Liver (tissue), 3 donors: ENCODE results near the gene DMRTB1.

Source experiments
- EGR1 ChIP-seq, 2 donors: IDR thresholded peaks; 2 replicates each; pipeline ENCODE4 v1.6.1; 2016 to 2018; ENCODE audit warnings: antibody characterized with exemption in 2 of 2, low read depth in 2 of 2
- FOXA1 ChIP-seq: IDR thresholded peaks from 2 replicates; pipeline ENCODE4 v1.6.1; 2016; ENCODE audit warnings: antibody characterized with exemption
- GABPA ChIP-seq, 2 donors: IDR thresholded peaks in 1 of 2; conservative IDR thresholded peaks in 1 of 2; 2 replicates each; pipeline ENCODE4 v1.6.1; 2016; ENCODE audit warnings: antibody characterized with exemption in 2 of 2, mild to moderate bottlenecking in 1 of 2, moderate library complexity in 1 of 2
- RAD21 ChIP-seq, 2 donors: IDR thresholded peaks; 2 replicates each; pipeline ENCODE4 v1.6.1; 2016; ENCODE audit warnings: antibody characterized with exemption in 2 of 2, mild to moderate bottlenecking in 2 of 2
- SP1 ChIP-seq: IDR thresholded peaks from 2 replicates; pipeline ENCODE4 v1.6.1; 2018; ENCODE audit warnings: antibody characterized with exemption, mild to moderate bottlenecking
- TAF1 ChIP-seq: conservative IDR thresholded peaks from 2 replicates; pipeline ENCODE4 v1.6.1; 2016; ENCODE audit warnings: antibody characterized with exemption, mild to moderate bottlenecking
- YY1 ChIP-seq: IDR thresholded peaks from 2 replicates; pipeline ENCODE4 v1.6.1; 2016; ENCODE audit warnings: antibody characterized with exemption, mild to moderate bottlenecking
- TF ChIP-seq, protein P1 (sequence below): fragments of 150-350 bp; IDR thresholded peaks from 2 replicates; pipeline ENCODE4 v1.5.1; 2017; ENCODE audit warnings: improper control_type of control experiment, low read depth, low read length; ENCODE audit not compliant: missing input control
- TF ChIP-seq, protein P2 (sequence below): IDR thresholded peaks from 2 replicates; pipeline ENCODE4 v1.6.1; 2016; ENCODE audit warnings: antibody characterized with exemption, mild to moderate bottlenecking
- TF ChIP-seq, protein P3 (sequence below): IDR thresholded peaks from 2 replicates; pipeline ENCODE4 v1.6.1; 2016; ENCODE audit warnings: antibody characterized with exemption
- TF ChIP-seq, protein P4 (sequence below): IDR thresholded peaks from 2 replicates; pipeline ENCODE4 v1.6.1; 2016; ENCODE audit warnings: antibody characterized with exemption
- donor health status: healthy.
- donor health status: healthy.

DNA sequence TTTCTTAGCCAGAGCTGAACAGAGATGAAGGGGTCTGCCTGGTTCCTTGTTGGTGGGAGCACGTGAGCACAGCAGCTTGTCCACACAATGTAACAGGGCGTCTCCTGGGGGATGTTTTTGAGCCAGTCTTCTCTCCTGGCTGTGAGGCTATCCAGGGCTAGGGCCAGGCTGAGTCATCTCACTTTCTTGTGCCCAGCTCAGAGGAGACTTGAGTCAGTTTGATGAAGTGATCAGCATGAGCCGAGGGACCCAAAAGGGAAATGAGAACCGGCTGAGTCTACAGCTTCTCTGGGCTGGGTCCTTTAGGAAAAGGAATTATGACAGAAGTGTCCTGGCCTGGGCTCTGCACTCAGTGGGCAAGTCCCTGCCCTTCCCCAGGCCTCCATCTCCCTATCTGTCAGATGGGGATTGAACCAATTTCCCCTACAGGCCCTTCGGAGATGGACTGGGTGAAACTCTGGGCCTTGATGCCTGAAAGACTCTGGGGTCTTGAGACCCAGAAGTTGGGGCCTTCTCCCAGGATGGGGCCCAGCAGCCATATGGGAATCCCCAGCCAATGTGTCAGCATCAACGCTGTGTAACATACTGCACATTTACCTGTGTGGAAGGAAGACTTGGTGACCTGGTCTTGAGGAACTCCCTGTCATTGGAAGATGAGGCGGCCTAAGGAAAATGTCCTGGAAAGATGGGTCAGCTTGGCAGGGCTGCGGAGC, 36.6 kb downstream of the DMRTB1 start:
- TF ChIP-seq EGR1 (IDR thresholded peaks at IDR 0.05; ENCODE audit: low read depth in 2 of 2) (no peak), GABPA (IDR thresholded peaks at IDR 0.05 in 1 of 2, conservative IDR thresholded peaks at IDR 0.05 in 1 of 2) (no peak), SP1 (no peak), RAD21 (IDR thresholded peaks at IDR 0.05) (no peak), TAF1 (no peak), YY1 (no peak), FOXA1 (no peak)
- TF ChIP-seq, protein P1, sequence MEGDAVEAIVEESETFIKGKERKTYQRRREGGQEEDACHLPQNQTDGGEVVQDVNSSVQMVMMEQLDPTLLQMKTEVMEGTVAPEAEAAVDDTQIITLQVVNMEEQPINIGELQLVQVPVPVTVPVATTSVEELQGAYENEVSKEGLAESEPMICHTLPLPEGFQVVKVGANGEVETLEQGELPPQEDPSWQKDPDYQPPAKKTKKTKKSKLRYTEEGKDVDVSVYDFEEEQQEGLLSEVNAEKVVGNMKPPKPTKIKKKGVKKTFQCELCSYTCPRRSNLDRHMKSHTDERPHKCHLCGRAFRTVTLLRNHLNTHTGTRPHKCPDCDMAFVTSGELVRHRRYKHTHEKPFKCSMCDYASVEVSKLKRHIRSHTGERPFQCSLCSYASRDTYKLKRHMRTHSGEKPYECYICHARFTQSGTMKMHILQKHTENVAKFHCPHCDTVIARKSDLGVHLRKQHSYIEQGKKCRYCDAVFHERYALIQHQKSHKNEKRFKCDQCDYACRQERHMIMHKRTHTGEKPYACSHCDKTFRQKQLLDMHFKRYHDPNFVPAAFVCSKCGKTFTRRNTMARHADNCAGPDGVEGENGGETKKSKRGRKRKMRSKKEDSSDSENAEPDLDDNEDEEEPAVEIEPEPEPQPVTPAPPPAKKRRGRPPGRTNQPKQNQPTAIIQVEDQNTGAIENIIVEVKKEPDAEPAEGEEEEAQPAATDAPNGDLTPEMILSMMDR = no peak
- TF ChIP-seq, protein P2, sequence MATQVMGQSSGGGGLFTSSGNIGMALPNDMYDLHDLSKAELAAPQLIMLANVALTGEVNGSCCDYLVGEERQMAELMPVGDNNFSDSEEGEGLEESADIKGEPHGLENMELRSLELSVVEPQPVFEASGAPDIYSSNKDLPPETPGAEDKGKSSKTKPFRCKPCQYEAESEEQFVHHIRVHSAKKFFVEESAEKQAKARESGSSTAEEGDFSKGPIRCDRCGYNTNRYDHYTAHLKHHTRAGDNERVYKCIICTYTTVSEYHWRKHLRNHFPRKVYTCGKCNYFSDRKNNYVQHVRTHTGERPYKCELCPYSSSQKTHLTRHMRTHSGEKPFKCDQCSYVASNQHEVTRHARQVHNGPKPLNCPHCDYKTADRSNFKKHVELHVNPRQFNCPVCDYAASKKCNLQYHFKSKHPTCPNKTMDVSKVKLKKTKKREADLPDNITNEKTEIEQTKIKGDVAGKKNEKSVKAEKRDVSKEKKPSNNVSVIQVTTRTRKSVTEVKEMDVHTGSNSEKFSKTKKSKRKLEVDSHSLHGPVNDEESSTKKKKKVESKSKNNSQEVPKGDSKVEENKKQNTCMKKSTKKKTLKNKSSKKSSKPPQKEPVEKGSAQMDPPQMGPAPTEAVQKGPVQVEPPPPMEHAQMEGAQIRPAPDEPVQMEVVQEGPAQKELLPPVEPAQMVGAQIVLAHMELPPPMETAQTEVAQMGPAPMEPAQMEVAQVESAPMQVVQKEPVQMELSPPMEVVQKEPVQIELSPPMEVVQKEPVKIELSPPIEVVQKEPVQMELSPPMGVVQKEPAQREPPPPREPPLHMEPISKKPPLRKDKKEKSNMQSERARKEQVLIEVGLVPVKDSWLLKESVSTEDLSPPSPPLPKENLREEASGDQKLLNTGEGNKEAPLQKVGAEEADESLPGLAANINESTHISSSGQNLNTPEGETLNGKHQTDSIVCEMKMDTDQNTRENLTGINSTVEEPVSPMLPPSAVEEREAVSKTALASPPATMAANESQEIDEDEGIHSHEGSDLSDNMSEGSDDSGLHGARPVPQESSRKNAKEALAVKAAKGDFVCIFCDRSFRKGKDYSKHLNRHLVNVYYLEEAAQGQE = no peak
- TF ChIP-seq, protein P3, sequence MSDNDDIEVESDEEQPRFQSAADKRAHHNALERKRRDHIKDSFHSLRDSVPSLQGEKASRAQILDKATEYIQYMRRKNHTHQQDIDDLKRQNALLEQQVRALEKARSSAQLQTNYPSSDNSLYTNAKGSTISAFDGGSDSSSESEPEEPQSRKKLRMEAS = no peak
- TF ChIP-seq, protein P4, sequence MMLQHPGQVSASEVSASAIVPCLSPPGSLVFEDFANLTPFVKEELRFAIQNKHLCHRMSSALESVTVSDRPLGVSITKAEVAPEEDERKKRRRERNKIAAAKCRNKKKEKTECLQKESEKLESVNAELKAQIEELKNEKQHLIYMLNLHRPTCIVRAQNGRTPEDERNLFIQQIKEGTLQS = no peak
